HG03469 (cell line): Measurements from ENCODE around the gene CTXND2.

Source experiments
- ATAC-seq: cut with Tn5 transposase; IDR thresholded peaks from one replicate; pipeline ENCODE4 v1.9.1; 2021; ENCODE audit warnings: mild to moderate bottlenecking, moderate library complexity, moderate number of reproducible peaks; ENCODE audit not compliant: unreplicated experiment

The CTXND2 gene

GRCh38 chr1:150955280-150955679 lies 68.3 kb downstream of the CTXND2 start:
- no peak for ATAC-seq

- ATAC-seq = no peak
These were observed 70.7 kb downstream of the CTXND2 start for GRCh38 chr1:150957666-150958065.

GRCh38 chr1:150960646-150961045 lies 73.7 kb downstream of the CTXND2 start:
- no peak for ATAC-seq

- no peak for ATAC-seq
These were observed 74.8 kb downstream of the CTXND2 start for GRCh38 chr1:150961756-150962155.
